ENCODE measurements around the gene TEX2.

Gene TEX2

DNA sequence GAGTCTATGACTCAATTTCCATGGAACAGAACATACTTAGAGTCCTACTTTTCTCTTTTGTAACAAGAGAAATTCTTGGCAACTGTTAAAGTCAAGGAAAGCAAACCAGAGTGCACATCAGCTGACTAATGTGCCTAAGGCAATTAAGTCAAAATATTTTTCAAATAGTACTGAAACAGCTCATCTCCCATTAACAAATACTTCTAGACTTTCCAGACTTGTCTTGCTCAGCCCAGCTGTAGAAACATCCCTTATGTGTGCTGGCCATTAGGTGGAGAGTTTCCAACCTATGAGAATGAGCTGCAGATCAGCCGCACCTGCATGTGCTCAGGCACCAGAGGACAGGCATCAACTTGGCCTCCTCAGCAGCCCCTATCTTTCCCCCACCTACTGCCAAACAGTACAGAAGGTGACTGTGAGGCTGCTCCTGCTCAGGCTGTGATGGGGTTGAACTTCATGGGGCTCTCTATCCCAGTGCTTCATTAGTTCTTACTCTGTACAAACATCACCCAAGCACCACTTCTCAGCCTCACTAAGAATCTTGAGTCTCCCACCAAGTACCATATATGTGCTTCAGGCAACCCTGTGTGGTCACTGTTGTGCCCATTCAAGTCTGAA, 32.2 kb downstream of the TEX2 start:
- no peak for DNase-seq (ENCODE audit: low read depth)
- no peak for TF ChIP-seq CTCF (IDR thresholded peaks at IDR 0.05; ENCODE audit: control insufficient read depth, extremely low read depth, insufficient read depth)
- no peak overlapping the region for H3K4me3 ChIP-seq (ENCODE audit: low read depth, low read length)

DNA sequence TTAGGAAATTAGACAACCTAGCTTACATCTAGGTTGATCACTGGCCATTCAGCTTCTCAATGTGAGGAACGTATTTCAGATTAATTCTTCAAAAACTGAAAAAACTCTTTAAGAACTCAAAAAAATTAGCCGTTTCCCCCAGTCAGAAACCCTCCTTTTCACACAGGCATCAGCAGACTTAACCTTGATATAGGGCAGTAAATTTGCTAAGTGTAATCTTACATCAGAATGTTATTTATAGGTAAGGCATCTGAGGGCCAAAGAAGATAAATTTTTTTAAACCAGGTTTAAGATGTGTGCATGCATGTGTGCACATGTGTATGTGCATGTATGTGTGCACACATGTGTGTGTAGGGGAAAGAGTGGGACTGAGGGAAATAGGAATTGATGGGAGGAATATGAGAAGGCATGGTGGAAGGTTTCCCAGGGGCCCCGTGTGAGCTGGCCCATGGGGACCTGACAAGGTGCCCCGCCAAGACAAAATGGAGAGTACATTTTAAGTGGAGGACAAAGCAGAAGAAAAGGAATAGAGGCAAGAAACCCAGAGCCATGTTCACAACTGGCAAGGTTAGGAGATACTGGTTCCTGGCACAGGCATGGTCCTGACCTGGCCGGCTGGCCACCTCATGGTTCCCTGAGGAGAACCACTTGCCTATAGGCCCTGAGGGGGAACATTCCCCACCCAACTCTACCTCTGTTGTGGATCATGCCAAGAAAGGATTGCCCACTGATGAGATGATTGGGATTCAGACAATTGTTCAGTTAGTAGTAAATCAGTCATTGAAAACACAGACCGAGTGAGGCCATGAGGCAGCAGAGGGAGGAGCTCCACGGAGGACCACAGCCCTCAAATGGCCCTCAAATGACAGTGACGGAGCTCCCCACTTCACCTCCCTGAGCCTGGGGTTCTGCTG, 33.0 kb downstream of the TEX2 start:
- no peak for DNase-seq (ENCODE audit: low read depth)
- no peak overlapping the region for H3K4me3 ChIP-seq (ENCODE audit: low read depth, low read length)
- TF ChIP-seq CTCF (IDR thresholded peaks at IDR 0.05; ENCODE audit: control insufficient read depth, extremely low read depth, insufficient read depth): no peak

- no peak overlapping the region for H3K4me3 ChIP-seq (ENCODE audit: low read depth, low read length)
- no peak for DNase-seq (ENCODE audit: low read depth)
- TF ChIP-seq CTCF (IDR thresholded peaks at IDR 0.05; ENCODE audit: control insufficient read depth, extremely low read depth, insufficient read depth): no peak
Measured at GRCh38 chr17:64226132-64226531, 36.9 kb downstream of the TEX2 start.

GRCh38 chr17:64225410-64225809, 37.6 kb downstream of the TEX2 start:
- no peak for TF ChIP-seq CTCF (IDR thresholded peaks at IDR 0.05; ENCODE audit: control insufficient read depth, extremely low read depth, insufficient read depth)
- H3K4me3 ChIP-seq (ENCODE audit: low read depth, low read length): no peak overlapping the region
- DNase-seq (ENCODE audit: low read depth): no peak

- TF ChIP-seq CTCF (IDR thresholded peaks at IDR 0.05; ENCODE audit: control insufficient read depth, extremely low read depth, insufficient read depth): no peak
- H3K4me3 ChIP-seq (ENCODE audit: low read depth, low read length): no peak overlapping the region
- DNase-seq (ENCODE audit: low read depth): no peak
Measured at GRCh38 chr17:64223931-64224629, 39.0 kb downstream of the TEX2 start.

DNA sequence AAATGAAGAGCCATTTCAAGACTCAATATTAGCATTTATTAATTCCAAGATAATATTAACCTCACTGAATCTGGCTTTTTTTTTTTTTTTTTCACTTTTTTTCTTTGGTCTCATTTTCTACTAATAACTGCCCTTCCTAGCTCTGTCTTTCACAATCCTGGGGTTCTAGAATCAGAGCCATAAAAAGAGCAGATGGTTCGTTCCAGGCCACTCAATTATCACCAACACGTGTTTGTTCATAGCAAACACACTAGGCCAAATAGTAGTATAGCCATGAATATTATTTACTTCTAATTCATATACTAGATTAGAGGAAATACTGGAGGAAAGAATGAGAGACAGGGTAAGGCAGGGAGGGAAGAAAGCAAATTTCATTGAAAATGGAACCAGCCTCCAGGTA, 39.8 kb downstream of the TEX2 start:
- H3K4me3 ChIP-seq (ENCODE audit: low read depth, low read length): no peak overlapping the region
- DNase-seq (ENCODE audit: low read depth): peak; percentile 41
- no peak for TF ChIP-seq CTCF (IDR thresholded peaks at IDR 0.05; ENCODE audit: control insufficient read depth, extremely low read depth, insufficient read depth)

All from LNCaP clone FGC (cell line).